Activated B cell treated with CpG ODN at 0.5 μM for 24 hours (primary cell): ENCODE data around the gene NUP85. TPM values are rescaled to one million over a fixed set of nuclear protein-coding genes. Genes with fewer than 3 reads are reported as not detected.
A peak's percentile ranks its signal among the peaks of the same experiment; 100 is the strongest.
"Not testable (repeated sequence)": the region's sequence is repeated elsewhere in the genome, so short reads cannot be mapped to it uniquely, and the experiment has no call there.

Experiments
- ATAC-seq: fragments of 200-7000 bp; cut with Tn5 transposase; one replicate; pipeline ENCODE4 v1.10.0; 2021; ENCODE audit warnings: low read depth, mild to moderate bottlenecking, moderate library complexity
- CTCF ChIA-PET: fragments of 350-600 bp; sonication (Branson Sonifier 250); formaldehyde crosslinking; loops from one replicate; lab custom pipeline; 2021; ENCODE audit warnings: antibody characterized with exemption; lab: Charles Lee
- POLR2A ChIA-PET: fragments of 350-600 bp; sonication (Branson Sonifier 250); formaldehyde crosslinking; loops from one replicate; lab custom pipeline; 2021; ENCODE audit warnings: antibody characterized with exemption; lab: Charles Lee
- DNase-seq: peaks from one replicate; pipeline ENCODE4 v3.0.0; 2022
- H3K27ac Mint-ChIP-seq: one replicate; pipeline ENCODE4 v1.8.0; 2020; ENCODE audit warnings: mixed read lengths
- H3K27me3 Mint-ChIP-seq: one replicate; pipeline ENCODE4 v1.8.0; 2021; ENCODE audit warnings: mixed read lengths
- H3K36me3 Mint-ChIP-seq: one replicate; pipeline ENCODE4 v1.8.0; 2021; ENCODE audit warnings: low read depth, mixed read lengths
- H3K4me1 Mint-ChIP-seq: one replicate; pipeline ENCODE4 v1.8.0; 2021; ENCODE audit warnings: mixed read lengths
- H3K4me3 Mint-ChIP-seq: one replicate; pipeline ENCODE4 v1.8.0; 2020; ENCODE audit warnings: mild to moderate bottlenecking, mixed read lengths
- H3K9me3 Mint-ChIP-seq: one replicate; pipeline ENCODE4 v1.8.0; 2020; ENCODE audit warnings: mixed read lengths
- intact Hi-C: fragments of 100-400 bp; cut with micrococcal nuclease; formaldehyde crosslinking; loops from one replicate; pipeline ENCODE4 v1.15.1; 2024
- total RNA-seq: library from RNA; stranded (reverse); gene quantifications from 2 replicates; pipeline ENCODE4 v1.2.3, GENCODE V29; 2022
- TF ChIP-seq, protein P1 (sequence below): fragments of 200-600 bp; IDR thresholded peaks from one replicate; pipeline ENCODE4 v1.8.0; 2022; ENCODE audit warnings: antibody characterized with exemption, mild to moderate bottlenecking

NUP85 gene
- total RNA-seq, result 103 and 107 TPM in 2 replicates

- H3K4me3 Mint-ChIP-seq, result peak within 1 kb of the TSS; percentile 96
- intact Hi-C loops, result loop anchor here (1.0 to 5.0 kb wide), 6 partner anchors 22 to 332 kb away; partner anchors contain the start of genes GRB2, NT5C, OTOP2 and USH1G
- DNase-seq (peak; percentile 90), ATAC-seq (peak; percentile 91)
- ChIA-PET POLR2A (interaction anchor here (0.6 to 3.6 kb wide), 18 partner anchors 29 to 388 kb away, joined by 3 to 29 read pairs (median 4); partner anchors contain the start of genes ARMC7, ATP5PD, GGA3 and MIF4GD), CTCF (interaction anchor here (0.7 to 8.2 kb wide), 9 partner anchors 66 to 247 kb away, joined by 3 to 140 read pairs (median 3); partner anchors contain the start of genes MIF4GD and NT5C)
- peaks cover 22% of the 10 kb centered on the region for H3K4me1 Mint-ChIP-seq
- H3K27ac Mint-ChIP-seq, result peak within 1 kb of the TSS; percentile 99
- TF ChIP-seq, protein P1, sequence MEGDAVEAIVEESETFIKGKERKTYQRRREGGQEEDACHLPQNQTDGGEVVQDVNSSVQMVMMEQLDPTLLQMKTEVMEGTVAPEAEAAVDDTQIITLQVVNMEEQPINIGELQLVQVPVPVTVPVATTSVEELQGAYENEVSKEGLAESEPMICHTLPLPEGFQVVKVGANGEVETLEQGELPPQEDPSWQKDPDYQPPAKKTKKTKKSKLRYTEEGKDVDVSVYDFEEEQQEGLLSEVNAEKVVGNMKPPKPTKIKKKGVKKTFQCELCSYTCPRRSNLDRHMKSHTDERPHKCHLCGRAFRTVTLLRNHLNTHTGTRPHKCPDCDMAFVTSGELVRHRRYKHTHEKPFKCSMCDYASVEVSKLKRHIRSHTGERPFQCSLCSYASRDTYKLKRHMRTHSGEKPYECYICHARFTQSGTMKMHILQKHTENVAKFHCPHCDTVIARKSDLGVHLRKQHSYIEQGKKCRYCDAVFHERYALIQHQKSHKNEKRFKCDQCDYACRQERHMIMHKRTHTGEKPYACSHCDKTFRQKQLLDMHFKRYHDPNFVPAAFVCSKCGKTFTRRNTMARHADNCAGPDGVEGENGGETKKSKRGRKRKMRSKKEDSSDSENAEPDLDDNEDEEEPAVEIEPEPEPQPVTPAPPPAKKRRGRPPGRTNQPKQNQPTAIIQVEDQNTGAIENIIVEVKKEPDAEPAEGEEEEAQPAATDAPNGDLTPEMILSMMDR, result no peak
- no peaks in the 10 kb centered on the region for H3K9me3 Mint-ChIP-seq
- H3K27me3 Mint-ChIP-seq, result no peaks in the 10 kb centered on the region
- peaks cover 24% of the 10 kb centered on the region for H3K36me3 Mint-ChIP-seq
Observed at GRCh38 chr17:75205037-75205792, at the start of gene NUP85. TSS of gene NUP85 (plus strand) at chr17:75205679. CDS start at chr17:75205762, 83 bp downstream.

GRCh38 chr17:75158480-75158879 is 47.0 kb upstream of the NUP85 start:
- H3K9me3 Mint-ChIP-seq, DNase-seq, H3K27me3 Mint-ChIP-seq, CTCF ChIA-PET, ATAC-seq, intact Hi-C loops, H3K36me3 Mint-ChIP-seq, H3K4me3 Mint-ChIP-seq, H3K27ac Mint-ChIP-seq: not testable (repeated sequence)
- H3K4me1 Mint-ChIP-seq, result peaks cover 16% of the 10 kb centered on the region
- POLR2A ChIA-PET, result interaction anchor here (2.1 kb wide), 1 partner anchor 44 kb away, joined by 5 read pairs; no protein-coding TSS in a partner anchor

DNA sequence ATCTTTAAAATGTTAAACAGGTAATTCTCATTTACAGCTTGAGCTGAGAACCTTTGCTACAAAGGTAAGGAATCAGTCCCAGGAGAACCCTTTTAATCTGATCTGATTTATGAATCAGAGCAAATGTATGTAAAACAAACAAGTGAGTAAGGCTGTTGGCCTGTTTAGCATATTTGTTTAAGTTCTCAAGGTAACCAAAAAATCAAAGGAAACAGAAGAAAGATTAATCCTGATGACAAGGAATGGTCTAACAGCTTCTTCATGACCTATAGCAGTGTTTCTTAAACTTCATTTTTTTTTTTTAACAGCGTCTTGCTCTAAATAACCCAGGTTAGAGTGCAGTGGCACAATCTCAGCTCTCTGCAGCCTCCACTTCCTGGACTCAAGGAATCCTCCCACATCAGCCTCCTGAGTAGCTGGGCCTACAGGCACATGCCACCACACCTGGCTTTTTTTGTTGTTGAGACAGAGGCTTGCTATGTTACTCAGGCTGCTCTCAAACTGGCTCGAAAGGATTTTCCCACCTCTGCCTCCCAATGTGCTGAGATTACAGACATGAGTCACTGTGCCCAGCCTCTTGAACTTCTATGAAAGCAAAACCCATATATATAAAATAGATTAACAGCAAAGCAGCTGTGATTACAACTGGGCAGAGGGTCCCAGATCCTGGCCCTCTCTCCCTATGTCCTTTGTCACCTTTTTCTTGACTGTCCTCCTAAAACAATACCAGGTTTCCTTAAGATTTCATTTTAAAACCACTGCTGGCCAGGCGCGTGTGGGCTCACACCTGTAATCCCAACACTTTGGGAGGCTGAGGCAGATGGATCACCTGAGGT is 46.1 kb upstream of the NUP85 start:
- Mint-ChIP-seq H3K4me1 (peaks cover 14% of the 10 kb centered on the region), H3K27ac (no peak overlapping the region), H3K27me3 (no peaks in the 10 kb centered on the region), H3K9me3 (no peaks in the 10 kb centered on the region), H3K4me3 (no peak overlapping the region), H3K36me3 (peaks cover 3% of the 10 kb centered on the region)
- intact Hi-C loops, result no loop called here
- ChIA-PET POLR2A (no interaction called here), CTCF (no interaction called here)
- ATAC-seq (no peak), DNase-seq (no peak)
- TF ChIP-seq, protein P1, result no peak

- Mint-ChIP-seq H3K4me1 (peaks cover 6% of the 10 kb centered on the region), H3K4me3 (no peak overlapping the region), H3K36me3 (peaks cover 6% of the 10 kb centered on the region), H3K27ac (no peak overlapping the region), H3K9me3 (no peaks in the 10 kb centered on the region), H3K27me3 (no peaks in the 10 kb centered on the region)
- CTCF ChIA-PET, result no interaction called here
- TF ChIP-seq, protein P1, result no peak
- intact Hi-C loops, result no loop called here
- DNase-seq, result no peak
- POLR2A ChIA-PET, result no interaction called here
- no peak for ATAC-seq
Observed at GRCh38 chr17:75160211-75160610, 45.3 kb upstream of the NUP85 start.

DNA sequence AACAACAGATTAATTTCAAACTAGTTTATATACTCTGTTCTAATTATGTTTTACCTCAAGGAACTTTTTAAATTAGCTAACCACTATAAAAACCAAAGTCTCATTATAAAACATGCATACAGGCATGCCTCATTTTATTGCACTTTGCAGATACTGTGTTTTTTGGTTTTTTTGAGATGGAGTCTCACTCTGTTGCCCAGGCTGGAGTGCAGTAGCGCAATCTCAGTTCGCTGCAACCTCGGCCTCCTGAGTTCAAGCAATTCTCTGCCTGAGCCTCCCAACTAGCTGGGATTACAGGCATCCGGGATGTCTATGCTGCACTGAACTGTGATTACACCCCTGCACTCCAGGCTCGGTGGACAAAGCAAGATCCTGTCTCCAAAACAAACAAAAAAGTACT is 42.4 kb upstream of the NUP85 start:
- ChIA-PET POLR2A (interaction anchor here (0.6 kb wide), 1 partner anchor 149 kb away, joined by 5 read pairs; no protein-coding TSS in a partner anchor), CTCF (interaction anchor here (1.4 kb wide), 1 partner anchor 49 kb away, joined by 3 read pairs; no protein-coding TSS in a partner anchor)
- intact Hi-C loops, result no loop called here

DNA sequence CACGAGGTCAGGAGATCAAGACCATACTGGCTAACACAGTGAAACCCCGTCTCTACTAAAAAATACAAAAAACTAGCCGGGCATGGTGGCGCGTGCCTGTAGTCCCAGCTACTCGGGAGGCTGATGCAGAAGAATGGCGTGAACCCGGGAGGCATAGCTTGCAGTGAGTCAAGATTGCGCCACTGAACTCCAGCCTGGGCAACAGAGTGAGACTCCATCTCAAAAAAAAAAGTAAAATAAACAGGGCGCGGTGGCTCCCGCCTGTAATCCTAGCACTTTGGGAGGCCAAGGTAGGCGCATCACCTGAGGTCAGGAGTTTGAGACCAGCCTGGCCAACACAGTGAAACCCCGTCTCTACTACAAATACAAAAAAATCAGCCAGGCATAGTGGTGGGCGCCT is 40.9 kb upstream of the NUP85 start:
- H3K27ac Mint-ChIP-seq, H3K4me3 Mint-ChIP-seq, POLR2A ChIA-PET: not testable (repeated sequence)

More for the DNA sequence above, 42.4 kb upstream of the NUP85 start:
- Mint-ChIP-seq H3K9me3 (no peaks in the 10 kb centered on the region), H3K27me3 (no peaks in the 10 kb centered on the region), H3K4me1 (no peaks in the 10 kb centered on the region), H3K27ac (no peak overlapping the region), H3K4me3 (no peak overlapping the region), H3K36me3 (peaks cover 31% of the 10 kb centered on the region)
- TF ChIP-seq, protein P1, result no peak
- ATAC-seq (no peak), DNase-seq (no peak)

More for the DNA sequence above, 40.9 kb upstream of the NUP85 start:
- H3K36me3 Mint-ChIP-seq, result peaks cover 36% of the 10 kb centered on the region
- H3K9me3 Mint-ChIP-seq, intact Hi-C loops, DNase-seq, ATAC-seq, H3K27me3 Mint-ChIP-seq, H3K4me1 Mint-ChIP-seq: not testable (repeated sequence)
- CTCF ChIA-PET, result interaction anchor here (0.6 kb wide), 1 partner anchor 27 kb away, joined by 3 read pairs; no protein-coding TSS in a partner anchor
